Measurements from ENCODE around the gene QSOX2.

Gene QSOX2

DNA sequence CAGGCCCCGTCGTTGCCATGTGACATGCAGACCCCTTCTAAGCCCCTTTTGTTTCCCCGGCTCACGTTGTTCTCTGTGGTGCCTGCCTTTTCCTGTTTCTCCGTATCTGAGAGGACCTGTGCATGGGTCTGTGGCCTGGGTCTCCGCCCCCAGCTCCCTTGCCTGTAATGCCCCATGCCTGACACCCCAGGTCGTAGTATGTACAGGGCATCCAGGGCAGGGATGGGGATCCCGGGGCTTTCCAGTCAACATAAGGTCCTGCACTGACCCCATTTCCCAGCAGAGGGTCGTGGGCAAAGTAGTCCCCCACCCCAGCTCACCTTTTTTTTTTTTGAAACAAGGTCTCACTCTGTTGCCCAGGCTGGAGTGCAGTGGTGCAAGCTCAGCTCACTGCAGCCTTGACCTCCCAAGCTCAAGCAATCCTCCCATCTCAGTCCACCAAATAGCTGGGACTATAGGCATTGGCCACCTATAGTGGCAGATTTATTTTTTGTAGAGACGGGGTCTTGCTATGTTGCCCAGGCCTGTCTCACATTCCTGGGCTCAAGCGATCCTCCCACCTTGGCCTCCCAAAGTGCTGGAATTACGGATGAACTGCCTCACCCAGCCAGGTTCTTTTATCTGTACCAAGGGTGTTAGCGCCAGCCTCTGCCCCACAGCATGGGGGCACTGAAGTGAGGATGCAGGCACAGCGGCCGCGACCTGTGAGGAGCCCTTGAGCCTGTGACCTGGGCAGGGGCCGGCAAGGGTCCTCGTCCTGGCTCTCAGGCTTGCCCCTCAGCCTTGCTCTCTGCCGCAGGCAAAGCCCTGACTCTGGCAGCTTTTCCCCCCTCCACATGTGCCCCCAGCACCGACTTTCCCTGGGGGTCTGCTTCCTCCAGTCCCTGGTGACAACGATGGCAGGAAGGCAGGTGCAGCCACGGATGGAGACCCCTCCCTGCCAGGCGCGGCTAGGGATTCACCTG, 19.1 kb upstream of the QSOX2 start:
- no peak for DNase-seq

DNA sequence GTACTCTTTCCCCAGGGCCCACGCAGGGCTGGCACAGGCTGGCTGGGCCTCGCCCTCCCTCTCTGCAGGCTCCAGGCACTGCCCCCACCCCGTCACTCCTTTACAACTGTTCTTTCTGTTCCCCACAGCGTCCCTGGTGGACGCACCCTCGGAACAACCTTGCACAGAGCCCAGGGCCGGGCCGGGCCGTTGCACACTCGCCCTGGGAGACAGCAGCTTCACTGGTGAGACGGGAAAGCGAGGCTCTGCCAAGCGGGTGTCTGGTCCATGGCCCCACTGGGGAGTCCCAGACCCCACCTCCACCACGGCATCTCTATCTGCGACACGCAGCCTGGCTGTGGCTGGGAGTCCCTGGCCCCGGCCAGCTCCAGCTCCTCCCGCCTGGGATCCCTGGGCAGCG, 18.4 kb upstream of the QSOX2 start:
- no peak for DNase-seq

GRCh38 chr9:136262671-136263178, 17.1 kb upstream of the QSOX2 start:
- no peak for DNase-seq

- no peak for DNase-seq
Observed at GRCh38 chr9:136261686-136262430, 16.2 kb upstream of the QSOX2 start.

DNA sequence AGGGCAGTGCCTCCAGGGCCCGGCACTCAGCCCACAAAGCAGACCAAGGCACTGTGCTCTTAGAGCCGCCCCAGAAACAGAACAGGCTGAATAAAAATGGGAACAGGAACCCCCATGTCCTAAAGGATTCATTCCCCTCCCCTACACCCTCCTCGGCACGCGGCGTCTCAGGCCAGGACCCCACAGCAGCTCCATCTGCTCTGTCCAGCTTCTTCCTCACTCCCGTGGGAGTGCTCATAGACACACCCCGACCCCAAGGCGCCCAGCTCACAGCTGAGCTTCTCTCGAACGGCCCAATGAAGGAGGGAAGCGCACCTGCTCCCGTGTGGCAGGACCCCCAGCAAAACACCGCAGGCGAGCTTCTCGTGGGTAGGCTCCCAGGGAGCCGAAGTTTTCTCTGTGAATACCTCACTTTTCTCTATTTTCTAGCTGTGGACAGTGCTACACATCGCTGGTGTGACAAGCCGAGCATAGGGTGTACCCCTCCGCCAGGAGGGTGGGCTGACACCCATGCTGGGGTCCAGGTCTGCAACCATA, 15.4 kb upstream of the QSOX2 start:
- DNase-seq, result no peak

DNA sequence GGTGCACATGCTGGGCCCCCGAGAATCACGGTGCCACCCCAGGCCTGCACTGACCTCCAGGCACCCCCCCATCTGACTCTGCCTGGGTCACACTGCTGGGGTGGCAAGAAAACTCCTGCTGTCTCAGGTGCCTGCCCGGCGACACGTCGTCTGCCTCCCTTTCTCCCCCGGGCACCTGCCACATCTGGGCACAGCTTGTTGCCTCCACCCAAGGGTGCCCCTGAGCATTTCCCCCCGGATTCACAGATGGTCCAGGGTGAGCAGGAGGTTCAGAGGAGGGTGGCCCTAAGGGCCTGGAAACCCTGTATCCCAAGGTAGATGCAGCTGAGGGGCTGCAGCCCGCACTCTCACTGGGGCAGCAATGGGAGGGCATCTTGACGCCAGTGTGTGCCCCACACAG, 14.9 kb upstream of the QSOX2 start:
- no peak for DNase-seq

GRCh38 chr9:136259836-136260235, 14.2 kb upstream of the QSOX2 start:
- no peak for DNase-seq

DNA sequence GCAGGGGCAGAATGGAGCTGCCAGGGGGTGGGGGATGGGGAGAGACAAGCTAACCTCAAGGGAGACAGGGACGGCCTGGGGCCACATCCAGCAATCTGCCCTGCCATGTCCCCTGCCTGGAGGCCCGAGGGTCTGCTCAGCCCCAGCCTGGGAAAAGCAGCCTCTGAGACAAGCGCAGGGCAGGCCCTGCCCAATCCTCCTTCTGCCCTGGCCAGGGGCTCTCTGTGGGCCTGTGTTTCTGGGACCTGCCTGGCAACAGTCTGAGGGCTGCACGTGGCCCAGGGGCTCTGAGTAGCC, 13.9 kb upstream of the QSOX2 start:
- DNase-seq, result no peak

GRCh38 chr9:136258786-136259516, 13.3 kb upstream of the QSOX2 start:
- DNase-seq, result no peak

DNA sequence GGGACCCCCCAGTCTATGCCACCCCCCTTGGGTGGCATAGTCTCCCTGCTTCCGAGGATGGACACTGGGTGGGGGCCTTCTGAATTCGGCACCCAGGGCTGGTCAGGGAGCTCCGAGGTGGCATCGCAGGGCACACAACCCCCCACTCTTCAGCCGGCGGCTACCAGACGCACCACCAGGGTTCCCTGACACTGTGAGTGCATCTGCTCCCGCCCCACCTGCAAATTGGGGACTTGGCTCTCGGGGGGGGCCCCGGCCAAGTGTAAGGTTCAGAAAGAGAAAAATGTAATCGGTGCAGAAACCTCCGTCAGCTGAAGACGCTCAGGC, 12.7 kb upstream of the QSOX2 start:
- DNase-seq, result no peak

DNA sequence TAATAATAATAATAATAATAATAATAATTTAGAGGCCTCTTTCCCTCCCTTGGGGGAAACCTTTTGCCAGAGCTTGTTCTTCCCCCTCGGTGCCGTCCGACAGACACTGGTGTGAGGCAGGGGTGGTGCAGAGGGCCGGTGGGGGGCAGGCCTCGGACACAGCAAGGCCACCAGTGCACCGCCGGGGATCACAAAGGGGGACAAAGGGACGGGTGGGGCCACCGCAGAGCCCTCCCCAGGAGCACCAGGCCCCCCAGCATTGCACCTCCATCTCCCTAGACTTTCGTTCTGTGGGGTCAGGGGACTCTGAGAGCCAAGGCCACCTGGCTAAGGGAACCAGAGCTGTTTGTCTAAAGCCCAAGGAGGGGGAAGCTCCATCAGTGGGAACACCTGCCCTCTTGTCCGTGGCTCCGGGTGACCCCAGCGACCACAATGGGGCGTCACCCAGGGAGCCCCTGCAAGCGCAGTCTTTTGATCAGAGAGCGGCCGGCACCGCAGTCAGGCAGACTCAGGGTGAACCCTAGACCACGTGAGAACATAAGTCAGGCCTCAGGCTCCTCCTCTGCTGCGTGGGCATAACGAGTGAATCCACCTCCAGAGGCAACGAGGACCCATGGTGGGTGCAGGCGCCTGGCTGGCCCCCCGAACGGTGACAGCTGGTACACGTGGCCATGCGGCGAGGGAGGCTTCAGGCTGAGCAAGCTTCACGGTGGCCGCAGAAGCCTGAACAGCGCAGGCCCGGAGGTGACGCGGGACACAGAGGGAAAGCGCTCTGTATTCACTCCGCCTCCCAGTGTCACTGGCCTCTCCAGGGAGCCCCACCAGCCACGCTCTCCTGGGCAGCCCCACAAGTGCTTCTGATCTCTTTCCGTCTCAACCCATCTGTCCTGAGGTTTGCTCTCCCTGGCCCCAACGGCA, 12.0 kb upstream of the QSOX2 start:
- DNase-seq, result no peak

GRCh38 chr9:136255896-136256890, 10.6 kb upstream of the QSOX2 start:
- no peak for DNase-seq

DNA sequence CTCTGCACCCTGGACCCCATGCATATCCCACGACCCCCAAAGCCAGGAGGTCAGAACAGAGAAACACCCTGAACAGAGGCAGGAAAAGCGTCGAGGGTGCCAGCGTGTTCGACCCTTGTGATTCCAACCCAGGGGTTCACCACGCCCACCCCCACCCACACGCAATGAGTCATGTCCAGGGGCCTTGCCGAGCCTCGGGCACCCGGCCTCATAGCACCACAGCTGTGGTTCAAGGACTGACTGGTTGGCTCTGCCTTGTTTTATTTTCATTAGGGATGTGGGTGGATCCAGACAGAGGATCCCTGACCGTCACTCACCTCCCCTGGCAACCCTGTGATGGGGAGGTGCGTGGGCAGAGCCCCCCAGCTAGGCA, 9.5 kb upstream of the QSOX2 start:
- no peak for DNase-seq

GRCh38 chr9:136254381-136255165, 9.0 kb upstream of the QSOX2 start:
- DNase-seq, result no peak

DNA sequence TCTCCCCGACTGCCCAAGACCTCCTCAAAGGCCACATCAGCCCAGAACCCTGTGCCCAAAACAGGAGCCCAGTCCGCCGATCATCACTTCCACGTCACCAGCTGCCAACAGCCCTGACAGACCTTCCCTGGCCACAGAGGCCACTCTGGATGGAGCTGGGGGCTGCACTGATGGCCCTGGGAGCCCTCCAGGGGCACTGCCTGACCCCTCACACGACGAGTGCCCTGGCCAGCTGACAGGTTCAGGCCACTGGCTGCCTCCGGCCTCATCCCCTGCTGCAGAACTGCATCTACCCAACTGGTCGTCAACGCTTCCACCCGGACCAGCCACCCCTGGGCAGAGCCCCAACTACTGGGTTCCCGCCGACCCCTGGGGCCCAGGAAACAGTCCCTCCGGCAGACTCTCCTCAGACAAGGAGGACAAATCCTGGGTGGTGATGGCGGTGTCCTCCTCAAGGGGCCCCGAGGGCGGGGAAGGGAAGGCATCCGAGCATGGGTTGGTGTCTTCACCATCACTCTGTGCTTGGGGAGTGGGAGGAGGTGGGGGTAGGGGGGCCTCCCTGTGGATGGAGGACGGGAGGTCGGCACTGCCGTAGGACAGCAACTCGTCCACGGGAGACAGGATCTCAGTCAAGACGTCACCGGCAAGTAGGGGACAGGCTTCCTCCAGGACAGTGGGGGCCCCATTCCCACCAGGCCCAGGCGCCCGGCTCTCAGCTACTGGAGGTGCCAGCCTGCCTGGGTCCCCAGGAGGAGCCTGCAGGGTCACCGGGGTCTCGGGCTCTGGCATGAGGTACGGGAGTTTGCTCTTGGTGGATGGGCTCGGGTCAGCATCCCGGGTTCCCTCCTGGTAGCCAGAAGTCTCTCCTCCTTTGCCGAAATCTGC, 7.9 kb upstream of the QSOX2 start:
- no peak for DNase-seq

- DNase-seq, result no peak
Observed at GRCh38 chr9:136252846-136253245, 7.2 kb upstream of the QSOX2 start.

- no peak for DNase-seq
Observed at GRCh38 chr9:136252281-136252680, 6.7 kb upstream of the QSOX2 start.

DNA sequence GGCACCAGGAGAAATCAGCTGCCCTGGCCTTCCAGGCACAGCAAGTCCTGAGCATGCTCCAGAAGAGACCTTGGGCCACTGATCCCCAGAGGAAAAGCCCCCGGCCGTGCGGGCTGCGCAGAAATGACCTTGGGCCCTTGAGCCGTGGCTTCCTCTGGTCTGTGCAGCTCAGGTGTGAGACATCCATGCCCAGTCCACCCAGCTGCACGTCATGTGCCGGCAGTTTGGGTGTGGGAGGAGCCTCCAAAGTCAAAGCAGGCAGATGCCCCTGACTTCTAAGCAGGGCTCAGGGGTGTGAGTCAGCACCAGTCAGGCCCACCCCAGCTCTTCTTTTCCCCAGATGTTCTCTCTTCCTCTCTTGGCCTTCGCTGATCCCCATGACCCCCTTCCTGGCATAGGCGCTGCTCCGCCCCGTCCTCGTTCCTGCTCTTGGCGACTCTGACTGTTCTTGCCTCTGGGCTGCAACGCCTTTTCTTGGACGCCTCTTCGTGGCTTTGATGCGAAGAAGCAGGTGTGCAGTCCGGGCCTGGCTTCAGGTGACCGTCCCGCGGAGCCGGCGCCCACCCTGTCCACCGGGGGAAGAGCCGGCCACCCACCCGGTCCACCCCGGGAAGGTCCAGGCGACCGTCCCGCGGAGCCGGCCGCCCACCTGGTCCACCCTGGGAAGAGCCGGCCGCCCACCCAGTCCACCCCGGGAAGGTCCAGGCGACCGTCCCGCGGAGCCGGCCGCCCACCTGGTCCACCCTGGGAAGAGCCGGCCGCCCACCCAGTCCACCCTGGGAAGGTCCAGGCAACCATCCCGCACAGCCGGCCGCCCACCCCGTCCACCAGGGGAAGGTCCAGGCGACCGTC, 5.9 kb upstream of the QSOX2 start:
- no peak for DNase-seq

Measured in activated effector memory CD4-positive, alpha-beta T cell treated with Interleukin-2 at 50 U/mL for 16 hours (primary cell).